ENCODE results near the gene CORO2B.

DNA sequence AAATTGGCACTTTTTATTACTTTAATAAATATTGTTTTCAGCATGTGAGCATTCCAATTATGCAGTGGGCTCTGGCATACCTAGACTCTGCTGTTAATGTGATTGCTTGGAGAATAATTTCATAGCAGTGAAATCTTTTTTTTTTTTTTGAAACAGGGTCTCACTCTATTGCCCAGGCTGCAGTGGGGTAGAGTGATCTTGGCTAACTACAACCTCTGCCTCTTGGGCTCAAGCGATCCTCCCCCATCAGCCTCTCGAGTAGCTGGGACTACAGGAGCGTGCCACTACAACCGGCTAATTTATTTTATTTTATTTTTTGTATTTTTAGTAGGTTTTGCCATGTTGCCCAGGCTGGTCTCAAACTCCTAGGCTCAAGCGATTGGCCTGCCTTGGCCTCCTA is 14.6 kb upstream of the CORO2B start:
- TF ChIP-seq, protein P1, sequence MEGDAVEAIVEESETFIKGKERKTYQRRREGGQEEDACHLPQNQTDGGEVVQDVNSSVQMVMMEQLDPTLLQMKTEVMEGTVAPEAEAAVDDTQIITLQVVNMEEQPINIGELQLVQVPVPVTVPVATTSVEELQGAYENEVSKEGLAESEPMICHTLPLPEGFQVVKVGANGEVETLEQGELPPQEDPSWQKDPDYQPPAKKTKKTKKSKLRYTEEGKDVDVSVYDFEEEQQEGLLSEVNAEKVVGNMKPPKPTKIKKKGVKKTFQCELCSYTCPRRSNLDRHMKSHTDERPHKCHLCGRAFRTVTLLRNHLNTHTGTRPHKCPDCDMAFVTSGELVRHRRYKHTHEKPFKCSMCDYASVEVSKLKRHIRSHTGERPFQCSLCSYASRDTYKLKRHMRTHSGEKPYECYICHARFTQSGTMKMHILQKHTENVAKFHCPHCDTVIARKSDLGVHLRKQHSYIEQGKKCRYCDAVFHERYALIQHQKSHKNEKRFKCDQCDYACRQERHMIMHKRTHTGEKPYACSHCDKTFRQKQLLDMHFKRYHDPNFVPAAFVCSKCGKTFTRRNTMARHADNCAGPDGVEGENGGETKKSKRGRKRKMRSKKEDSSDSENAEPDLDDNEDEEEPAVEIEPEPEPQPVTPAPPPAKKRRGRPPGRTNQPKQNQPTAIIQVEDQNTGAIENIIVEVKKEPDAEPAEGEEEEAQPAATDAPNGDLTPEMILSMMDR (conservative IDR thresholded peaks at IDR 0.05): no peak
- no peak for TF ChIP-seq EZH2 (IDR thresholded peaks at IDR 0.05; ENCODE audit: low read depth)

Data from PC-9 (cell line).